Cardiac muscle cell (in vitro differentiated cells and primary cell): ENCODE measurements around the gene NR3C2. TPM values are rescaled to one million over a fixed set of nuclear protein-coding genes. Genes with fewer than 3 reads are reported as not detected.

Experiments used
- DNase-seq, 2 donors: peaks; one replicate each; pipeline versions ENCODE4 v3.0.0 to v3.0.0-alpha.2; 2010 to 2017; ENCODE audit warnings: low read depth in 1 of 2, low spot score in 1 of 2
- H3K27ac ChIP-seq: fragments of 200-600 bp; sonication (generic); 2 replicates; pipeline ENCODE4 v1.5.1; 2016
- H3K27me3 ChIP-seq: fragments of 200-600 bp; sonication (generic); 2 replicates; pipeline ENCODE4 v1.6.0; 2016; ENCODE audit warnings: control low read depth
- H3K36me3 ChIP-seq: fragments of 200-600 bp; sonication (generic); 2 replicates; pipeline ENCODE4 v1.5.1; 2016; ENCODE audit warnings: control low read depth
- H3K4me1 ChIP-seq: fragments of 200-600 bp; sonication (generic); 2 replicates; pipeline ENCODE4 v1.8.1; 2017; ENCODE audit warnings: low read depth, mild to moderate bottlenecking, mixed run types
- H3K4me3 ChIP-seq: fragments of 200-600 bp; sonication (generic); 2 replicates; pipeline ENCODE4 v1.5.1; 2016; ENCODE audit warnings: mild to moderate bottlenecking
- H3K9me3 ChIP-seq: fragments of 200-600 bp; sonication (generic); 2 replicates; pipeline ENCODE4 v1.5.1; 2017; ENCODE audit warnings: low read depth, mild to moderate bottlenecking, control low read depth
- CTCF ChIP-seq: IDR thresholded peaks from 2 replicates; pipeline ENCODE4 v1.5.1; 2012; ENCODE audit warnings: low read depth, mild to moderate bottlenecking, low read length
- polyA plus RNA-seq: library from polyadenylated mRNA; unstranded; fragments of >200 nt; fragmentation: Nextera tagmentation; extraction: Ambion mirVana; gene quantifications from 2 replicates; pipeline ENCODE4 v1.2.1, GENCODE V29; 2016
- total RNA-seq: library from RNA; depleted of rRNA; stranded (reverse); fragments of >200 nt; gene quantifications from 2 replicates; pipeline ENCODE4 v1.2.3, GENCODE V29; 2016

NR3C2 gene
- total and polyA plus RNA-seq, 2 experiments from 2014 or later, result 0.43 to 2.5 TPM

- no peak overlapping the region for H3K4me3 ChIP-seq
- H3K36me3 ChIP-seq, result no peaks in the 10 kb centered on the region
- H3K27ac ChIP-seq, result no peak overlapping the region
- H3K27me3 ChIP-seq, result no peaks in the 10 kb centered on the region
- DNase-seq, result peak in 1 of 2 donors; percentile 13
- no peak for TF ChIP-seq CTCF
- no peaks in the 10 kb centered on the region for H3K9me3 ChIP-seq
- peaks cover 3% of the 10 kb centered on the region for H3K4me1 ChIP-seq
Observed at GRCh38 chr4:148405161-148405893, 36.9 kb downstream of the NR3C2 start.

DNA sequence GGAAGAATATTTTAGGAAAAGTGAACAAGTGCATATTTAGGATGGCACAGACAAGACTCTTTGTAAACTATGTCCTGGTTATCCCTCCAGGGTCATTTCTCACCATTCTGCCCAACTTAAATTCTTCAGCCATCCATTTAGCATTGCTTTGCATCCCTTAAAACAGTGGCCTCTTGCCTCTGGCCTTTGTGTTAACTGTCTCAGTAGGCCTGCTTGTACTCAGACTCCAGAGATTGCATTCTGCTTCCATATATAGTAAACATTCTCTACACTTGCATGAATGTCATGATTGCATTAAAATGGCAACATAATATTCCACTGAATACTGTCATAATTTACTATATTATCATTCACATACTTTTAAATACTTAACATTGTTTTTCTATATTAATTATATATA, 43.2 kb downstream of the NR3C2 start:
- Histone ChIP-seq H3K4me3 (no peak overlapping the region), H3K36me3 (no peaks in the 10 kb centered on the region), H3K27me3 (no peaks in the 10 kb centered on the region), H3K27ac (no peak overlapping the region), H3K9me3 (no peaks in the 10 kb centered on the region), H3K4me1 (no peaks in the 10 kb centered on the region)
- DNase-seq, result peak in 1 of 2 donors; percentile 30
- no peak for TF ChIP-seq CTCF

DNA sequence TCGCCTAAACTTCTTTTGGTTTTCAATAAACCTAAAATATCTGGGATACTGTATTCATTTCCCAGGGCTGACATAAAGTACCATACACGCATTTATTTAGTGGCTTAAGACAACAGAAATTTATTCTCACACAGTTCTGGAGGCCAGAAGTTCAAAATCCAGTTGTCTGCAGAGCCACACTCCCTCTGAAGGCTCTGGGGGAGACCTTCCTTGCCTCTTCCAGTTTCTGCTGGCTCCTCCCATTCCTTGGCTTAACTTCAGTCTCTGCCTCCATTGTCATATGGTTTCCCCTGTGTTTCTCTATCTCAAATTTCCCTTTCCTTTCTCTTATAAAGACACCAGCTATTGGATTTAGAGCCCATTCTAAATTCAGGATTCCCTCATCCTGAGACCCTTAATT, 44.4 kb downstream of the NR3C2 start:
- H3K4me3 ChIP-seq, result no peak overlapping the region
- no peak for TF ChIP-seq CTCF
- H3K4me1 ChIP-seq, result no peaks in the 10 kb centered on the region
- H3K36me3 ChIP-seq, result no peaks in the 10 kb centered on the region
- H3K27ac ChIP-seq, result no peak overlapping the region
- H3K9me3 ChIP-seq, result no peaks in the 10 kb centered on the region
- no peak for DNase-seq
- no peaks in the 10 kb centered on the region for H3K27me3 ChIP-seq

- TF ChIP-seq CTCF, result no peak
- Histone ChIP-seq H3K27me3 (no peaks in the 10 kb centered on the region), H3K4me1 (no peaks in the 10 kb centered on the region), H3K4me3 (no peak overlapping the region), H3K36me3 (no peaks in the 10 kb centered on the region), H3K27ac (no peak overlapping the region), H3K9me3 (no peaks in the 10 kb centered on the region)
- DNase-seq, result no peak
Observed at GRCh38 chr4:148396986-148397673, 45.1 kb downstream of the NR3C2 start.

DNA sequence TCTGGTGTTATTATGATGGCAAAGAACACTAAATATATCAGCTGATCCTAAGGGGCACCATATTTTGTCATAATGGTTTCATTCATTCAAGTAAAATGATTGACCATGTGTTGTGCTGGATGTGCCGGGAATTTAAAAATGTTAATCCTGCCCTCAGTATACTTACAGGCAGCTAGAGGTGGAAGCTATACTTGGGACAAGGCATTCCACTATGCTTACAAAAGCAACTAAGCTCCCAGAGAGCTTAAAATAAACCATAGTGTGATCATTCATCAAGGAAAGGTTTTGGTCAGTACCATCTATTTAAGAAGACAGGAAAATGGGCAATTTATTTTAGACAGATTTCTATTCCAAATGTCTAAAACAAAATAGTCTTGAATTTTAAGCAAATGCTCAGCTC, 46.4 kb downstream of the NR3C2 start:
- TF ChIP-seq CTCF, result no peak
- Histone ChIP-seq H3K4me1 (no peaks in the 10 kb centered on the region), H3K27ac (no peak overlapping the region), H3K4me3 (no peak overlapping the region), H3K9me3 (no peaks in the 10 kb centered on the region), H3K27me3 (no peaks in the 10 kb centered on the region), H3K36me3 (no peaks in the 10 kb centered on the region)
- no peak for DNase-seq
